HepG2 (cell line): ENCODE results near the gene TMEM9. TPM values are rescaled to one million over a fixed set of nuclear protein-coding genes. Genes with fewer than 3 reads are reported as not detected.

Experiments
- CBX5 ChIP-seq: sonication (generic); formaldehyde crosslinking; IDR thresholded peaks from 2 replicates; pipeline ENCODE4 v1.4.0; 2020; ENCODE audit warnings: missing genetic modification reagents, borderline replicate concordance
- FOXP1 ChIP-seq, 2 experiments: fragments of 450-650 bp in 1 of 2; IDR thresholded peaks; 2 replicates each; pipeline ENCODE4 v1.6.1; 2017 to 2018; ENCODE audit warnings: antibody characterized with exemption in 1 of 2
- JARID2 ChIP-seq: sonication (generic); formaldehyde crosslinking; IDR thresholded peaks from 2 replicates; pipeline ENCODE4 v1.8.1; 2023; ENCODE audit warnings: missing genetic modification reagents, inconsistent platforms; ENCODE audit not compliant: insufficient replicate concordance
- KMT2B ChIP-seq: IDR thresholded peaks from 2 replicates; pipeline ENCODE4 v1.6.1; 2016; ENCODE audit warnings: missing genetic modification reagents, missing compliant biosample characterization
- MAZ ChIP-seq, 2 experiments: sonication (generic) in 1 of 2; formaldehyde crosslinking in 1 of 2; IDR thresholded peaks; 2 replicates each; pipeline versions ENCODE4 v1.5.0 to v1.6.1; 2012 to 2020; ENCODE audit warnings: low read depth in 2 of 2, mild to moderate bottlenecking in 2 of 2, borderline replicate concordance in 1 of 2, improper control_type of control experiment in 1 of 2, low read length in 1 of 2, missing genetic modification reagents in 1 of 2, moderate library complexity in 1 of 2
- NFE2 ChIP-seq: sonication (generic); formaldehyde crosslinking; IDR thresholded peaks from 2 replicates; pipeline ENCODE4 v1.4.0; 2020; ENCODE audit warnings: missing genetic modification reagents
- NKX3-1 ChIP-seq: sonication (generic); formaldehyde crosslinking; IDR thresholded peaks from 2 replicates; pipeline ENCODE4 v1.5.0; 2020; ENCODE audit warnings: missing genetic modification reagents
- PITX1 ChIP-seq: sonication (generic); formaldehyde crosslinking; IDR thresholded peaks from 2 replicates; pipeline ENCODE4 v1.5.1; 2020; ENCODE audit warnings: mild to moderate bottlenecking, missing genetic modification reagents
- PRPF4 ChIP-seq: fragments of 200-400 bp; formaldehyde crosslinking; IDR thresholded peaks from 2 replicates; pipeline ENCODE4 v1.6.1; 2016; ENCODE audit warnings: low read length, low read depth; ENCODE audit not compliant: poor library complexity, severe bottlenecking
- RBFOX2 ChIP-seq: fragments of 200-400 bp; formaldehyde crosslinking; IDR thresholded peaks from 2 replicates; pipeline ENCODE4 v1.6.1; 2017; ENCODE audit warnings: low read depth, mild to moderate bottlenecking, low read length
- RBM39 ChIP-seq: fragments of 200-400 bp; formaldehyde crosslinking; IDR thresholded peaks from one replicate; pipeline ENCODE4 v1.6.1; 2018; ENCODE audit warnings: antibody characterized with exemption, mild to moderate bottlenecking, low read depth, low read length; ENCODE audit not compliant: poor library complexity, severe bottlenecking
- SP2 ChIP-seq: sonication (generic); formaldehyde crosslinking; IDR thresholded peaks from 2 replicates; pipeline ENCODE4 v1.5.1; 2020; ENCODE audit warnings: mild to moderate bottlenecking, missing genetic modification reagents
- THRA ChIP-seq: sonication (generic); formaldehyde crosslinking; IDR thresholded peaks from 2 replicates; pipeline ENCODE4 v1.4.0; 2020; ENCODE audit warnings: missing genetic modification reagents, borderline replicate concordance
- ZFAT ChIP-seq: sonication (generic); formaldehyde crosslinking; conservative IDR thresholded peaks from 2 replicates; pipeline ENCODE4 v1.8.1; 2023; ENCODE audit warnings: missing genetic modification reagents, inconsistent platforms
- ZFP36L2 ChIP-seq: sonication (generic); formaldehyde crosslinking; IDR thresholded peaks from 2 replicates; pipeline ENCODE4 v1.4.0; 2020; ENCODE audit warnings: missing genetic modification reagents
- ZFP62 ChIP-seq: sonication (generic); formaldehyde crosslinking; IDR thresholded peaks from 2 replicates; pipeline ENCODE4 v1.4.0; 2020; ENCODE audit warnings: missing genetic modification reagents
- ZFX ChIP-seq: sonication (generic); formaldehyde crosslinking; IDR thresholded peaks from 2 replicates; pipeline ENCODE4 v1.4.0; 2020; ENCODE audit warnings: mild to moderate bottlenecking, low read depth, missing genetic modification reagents, moderate library complexity
- ZNF10 ChIP-seq: sonication (generic); formaldehyde crosslinking; IDR thresholded peaks from 2 replicates; pipeline ENCODE4 v1.4.0; 2020; ENCODE audit warnings: mild to moderate bottlenecking, low read depth, missing genetic modification reagents, borderline replicate concordance
- ZNF256 ChIP-seq: sonication (generic); formaldehyde crosslinking; conservative IDR thresholded peaks from 2 replicates; pipeline ENCODE4 v1.4.0; 2020; ENCODE audit warnings: missing genetic modification reagents
- ZNF343 ChIP-seq: sonication (generic); formaldehyde crosslinking; IDR thresholded peaks from 2 replicates; pipeline ENCODE4 v1.4.0; 2020; ENCODE audit warnings: mild to moderate bottlenecking, missing genetic modification reagents
- ZNF367 ChIP-seq: sonication (generic); formaldehyde crosslinking; IDR thresholded peaks from 2 replicates; pipeline ENCODE4 v1.4.0; 2020; ENCODE audit warnings: missing genetic modification reagents, borderline replicate concordance
- ZNF558 ChIP-seq: sonication (generic); formaldehyde crosslinking; IDR thresholded peaks from 2 replicates; pipeline ENCODE4 v1.9.0; 2022; ENCODE audit warnings: mild to moderate bottlenecking, missing genetic modification reagents, borderline replicate concordance
- ZNF687 ChIP-seq: sonication (generic); formaldehyde crosslinking; IDR thresholded peaks from 2 replicates; pipeline ENCODE4 v1.5.1; 2020; ENCODE audit warnings: mild to moderate bottlenecking, missing genetic modification reagents, moderate library complexity
- ZNF747 ChIP-seq: sonication (generic); formaldehyde crosslinking; IDR thresholded peaks from 2 replicates; pipeline ENCODE4 v1.8.1; 2023; ENCODE audit warnings: missing genetic modification reagents, mild to moderate bottlenecking, borderline replicate concordance
- ZNF768 ChIP-seq: sonication (generic); formaldehyde crosslinking; IDR thresholded peaks from 2 replicates; pipeline ENCODE4 v1.4.0; 2020; ENCODE audit warnings: missing genetic modification reagents
- polyA plus RNA-seq, 8 experiments: library from polyadenylated mRNA; depleted of rRNA in 3 of 8; stranded (reverse) in 7 of 8; unstranded in 1 of 8; fragments of >200 nt; fragmentation: Illumina TruSeq in 4 of 8; extraction: Trizol in 4 of 8; gene quantifications; 2 replicates each; pipeline versions ENCODE4 v1.2.1 to v1.2.3, GENCODE V29; 2011 to 2016; ENCODE audit warnings: low read depth in 4 of 8, missing spikeins in 1 of 8, mixed read lengths in 1 of 8; ENCODE audit not compliant: insufficient read depth in 1 of 8
- total RNA-seq, 5 experiments: library from RNA; depleted of rRNA; stranded (reverse); fragments of >200 nt; fragmentation: Illumina TruSeq; extraction: Trizol; gene quantifications; 2 replicates each; pipeline ENCODE4 v1.2.3, GENCODE V29; 2016; ENCODE audit warnings: low read depth in 1 of 5

The TMEM9 gene
- total and polyA plus RNA-seq, 2 of the 13 experiments (the other 11 are each of a cell fraction or from before 2014, with no cell fraction given): 60.9 to 102 TPM

GRCh38 chr1:201114245-201115131 is 39.8 kb downstream of the TMEM9 start (continued):
- no peak for TF ChIP-seq CBX5 (CRISPR knock-in tag)
- no peak for TF ChIP-seq ZNF256 (CRISPR knock-in tag)
- TF ChIP-seq PITX1: no peak
- TF ChIP-seq THRA: no peak
- TF ChIP-seq FOXP1 (IDR thresholded peaks at IDR 0.05): no peak
- TF ChIP-seq FOXP1 (CRISPR knock-in tag; IDR thresholded peaks at IDR 0.05): no peak
- TF ChIP-seq JARID2 (CRISPR knock-in tag): no peak
- no peak for TF ChIP-seq NFE2 (CRISPR knock-in tag)
- no peak for TF ChIP-seq ZFP62 (CRISPR knock-in tag)
- no peak for TF ChIP-seq NKX3-1 (CRISPR knock-in tag)
- TF ChIP-seq ZNF367 (CRISPR knock-in tag): no peak
- TF ChIP-seq ZNF558 (CRISPR knock-in tag): no peak
- no peak for TF ChIP-seq MAZ (IDR thresholded peaks at IDR 0.05; ENCODE audit: borderline replicate concordance, low read depth, low read length)
- no peak for TF ChIP-seq MAZ (CRISPR knock-in tag; IDR thresholded peaks at IDR 0.05; ENCODE audit: low read depth)
- no peak for TF ChIP-seq ZNF10 (CRISPR knock-in tag)
- no peak for TF ChIP-seq ZNF343 (CRISPR knock-in tag)
- TF ChIP-seq ZNF747: no peak
- 0 out of 2 replicates have a peak, but pooled peaks have one; percentile 23 for TF ChIP-seq RBFOX2
- TF ChIP-seq PRPF4: no peak
- TF ChIP-seq ZFP36L2 (CRISPR knock-in tag): no peak
- no peak for TF ChIP-seq ZFAT
- 0 out of 2 replicates have a peak, but pooled peaks have one; percentile 13 for TF ChIP-seq ZNF768 (CRISPR knock-in tag)
- TF ChIP-seq ZFX: no peak
- no peak for TF ChIP-seq SP2 (CRISPR knock-in tag)
- 0 out of 2 replicates have a peak, but pooled peaks have one; percentile 23 for TF ChIP-seq KMT2B (CRISPR knock-in tag)
- TF ChIP-seq RBM39: peak; percentile 28
- peak; percentile 70 for TF ChIP-seq ZNF687 (CRISPR knock-in tag)
